ENCODE measurements around the gene SYT2. TPM values are rescaled to one million over a fixed set of nuclear protein-coding genes. Genes with fewer than 3 reads are reported as not detected.
"Not testable (repeated sequence)": the region's sequence is repeated elsewhere in the genome, so short reads cannot be mapped to it uniquely, and the experiment has no call there.

The SYT2 gene
- total RNA-seq, 1 experiment from 2014 or later = not detected

- BruUV-seq (replicated peaks); H2AFZ ChIP-seq (ENCODE audit: low read depth, low read length, poor library complexity, severe bottlenecking); H3K4me3 ChIP-seq (replicated peaks in 1 of 2; ENCODE audit: low read depth in 1 of 2, low read length in 2 of 2); H3K9ac ChIP-seq (ENCODE audit: low read length); H3K36me3 ChIP-seq (ENCODE audit: control insufficient read depth in 1 of 2, insufficient read depth in 2 of 2, low read length in 2 of 2); DNase-seq (ENCODE audit: low read depth, low spot score); H3K9me3 ChIP-seq (ENCODE audit: control insufficient read depth in 1 of 2, insufficient read depth in 1 of 2, low read depth in 1 of 2, low read length in 2 of 2); H3K9me2 ChIP-seq (ENCODE audit: insufficient read depth); intact Hi-C loops (cut with micrococcal nuclease); H3K4me2 ChIP-seq (ENCODE audit: low read length); H3K27me3 ChIP-seq (ENCODE audit: insufficient read depth, low read length); H3K27ac ChIP-seq (ENCODE audit: low read depth, low read length); H4K20me1 ChIP-seq (ENCODE audit: insufficient read depth); H3K79me2 ChIP-seq (ENCODE audit: insufficient read depth, low read length); POLR2A ChIA-PET: not testable (repeated sequence)
- RAD21 ChIA-PET (ENCODE audit: low non-redundant PET in 1 of 2, low total read pairs in 2 of 2, uncharacterized antibody in 2 of 2, unreplicated experiment in 2 of 2) = interaction anchor here in 1 of 2 experiments (1.1 to 1.3 kb wide), 2 partner anchors 14 to 150 kb away, joined by 3 read pairs; no protein-coding TSS in a partner anchor
- TF ChIP-seq CTCF (IDR thresholded peaks at IDR 0.05 in 2 of 3, conservative IDR thresholded peaks at IDR 0.05 in 1 of 3; ENCODE audit: borderline replicate concordance in 1 of 3, insufficient read depth in 1 of 3, low read depth in 2 of 3, low read length in 2 of 3) (peak in 2 of 3 experiments; percentile 14 to 51; a peak in 3 of 6 replicates), RAD21 (IDR thresholded peaks at IDR 0.05; ENCODE audit: low read depth) (peak; percentile 65)
- ATAC-seq = peak; percentile 50; the same call in 1 of the 2 replicates
- CTCF ChIA-PET = interaction anchor here (1.0 to 1.1 kb wide), 2 partner anchors 113 to 150 kb away, joined by 4 to 9 read pairs; no protein-coding TSS in a partner anchor
- peaks cover 7 to 10% of the 10 kb centered on the region in 2 experiments; a peak in 3 of 4 replicates for H3K4me1 ChIP-seq (ENCODE audit: control insufficient read depth in 1 of 2, insufficient read depth in 2 of 2, low read length in 2 of 2)
Measured at GRCh38 chr1:202614363-202615207, 95.7 kb downstream of the SYT2 start.

- no peak overlapping the region for H3K9ac ChIP-seq (ENCODE audit: low read length)
- H3K4me3 ChIP-seq (replicated peaks in 1 of 2; ENCODE audit: low read depth in 1 of 2, low read length in 2 of 2) = no peak overlapping the region
- ChIA-PET CTCF (interaction anchor here (1.0 kb wide), 1 partner anchor 149 kb away, joined by 9 read pairs; no protein-coding TSS in a partner anchor), POLR2A (no interaction called here), RAD21 (ENCODE audit: low non-redundant PET in 1 of 2, low total read pairs in 2 of 2, uncharacterized antibody in 2 of 2, unreplicated experiment in 2 of 2) (interaction anchor here in 1 of 2 experiments (1.1 kb wide), 1 partner anchor 13 kb away, joined by 3 read pairs; no protein-coding TSS in a partner anchor)
- H4K20me1 ChIP-seq (ENCODE audit: insufficient read depth) = no peaks in the 10 kb centered on the region
- H2AFZ ChIP-seq (ENCODE audit: low read depth, low read length, poor library complexity, severe bottlenecking) = no peak overlapping the region
- no peaks in the 10 kb centered on the region for H3K9me2 ChIP-seq (ENCODE audit: insufficient read depth)
- H3K4me2 ChIP-seq (ENCODE audit: low read length) = no peak overlapping the region
- ATAC-seq (no peak), DNase-seq (ENCODE audit: low read depth, low spot score) (no peak)
- H3K9me3 ChIP-seq (ENCODE audit: control insufficient read depth in 1 of 2, insufficient read depth in 1 of 2, low read depth in 1 of 2, low read length in 2 of 2) = no peaks in the 10 kb centered on the region
- no peaks in the 10 kb centered on the region for H3K36me3 ChIP-seq (ENCODE audit: control insufficient read depth in 1 of 2, insufficient read depth in 2 of 2, low read length in 2 of 2)
- BruUV-seq (replicated peaks) = no TSS peak
- TF ChIP-seq POLR2A (IDR thresholded peaks at IDR 0.05; ENCODE audit: borderline replicate concordance, extremely low read depth, insufficient read depth, insufficient read length) = no peak
- TF ChIP-seq YY1 (IDR thresholded peaks at IDR 0.05; ENCODE audit: extremely low read depth, insufficient replicate concordance, low read depth, low read length) = no peak
- TF ChIP-seq EGR1 (IDR thresholded peaks at IDR 0.05; ENCODE audit: low read depth) = no peak
- TF ChIP-seq FOSL1 (IDR thresholded peaks at IDR 0.05; ENCODE audit: low read depth) = no peak
- no peak for TF ChIP-seq ZNF274 (IDR thresholded peaks at IDR 0.05; ENCODE audit: low read depth, low read length)
- TF ChIP-seq REST (IDR thresholded peaks at IDR 0.05; ENCODE audit: low read depth) = no peak
- no peak for TF ChIP-seq CBX3 (IDR thresholded peaks at IDR 0.05; ENCODE audit: low read depth)
- no peak for TF ChIP-seq RAD21 (IDR thresholded peaks at IDR 0.05; ENCODE audit: low read depth)
- no peak for TF ChIP-seq ZFX (IDR thresholded peaks at IDR 0.05)
- TF ChIP-seq SRF (IDR thresholded peaks at IDR 0.05; ENCODE audit: low read depth) = no peak
- TF ChIP-seq EZH2 (IDR thresholded peaks at IDR 0.05) = no peak
- no peak for TF ChIP-seq EZH2phosphoT487 (IDR thresholded peaks at IDR 0.05; ENCODE audit: borderline replicate concordance)
- no peak for TF ChIP-seq POLR2AphosphoS5 (IDR thresholded peaks at IDR 0.05; ENCODE audit: low read depth, low read length)
- H3K27me3 ChIP-seq (ENCODE audit: insufficient read depth, low read length) = no peaks in the 10 kb centered on the region
- H3K4me1 ChIP-seq (ENCODE audit: control insufficient read depth in 1 of 2, insufficient read depth in 2 of 2, low read length in 2 of 2) = peaks cover 6% of the 10 kb centered on the region in 2 experiments; a peak in 3 of 4 replicates
- H3K79me2 ChIP-seq (ENCODE audit: insufficient read depth, low read length) = no peaks in the 10 kb centered on the region
- H3K27ac ChIP-seq (ENCODE audit: low read depth, low read length) = no peak overlapping the region
- intact Hi-C loops (cut with micrococcal nuclease) = no loop called here
Measured at GRCh38 chr1:202613571-202613970, 96.7 kb downstream of the SYT2 start.
